ENCODE measurements around the gene PELI1.

PELI1 gene

DNA sequence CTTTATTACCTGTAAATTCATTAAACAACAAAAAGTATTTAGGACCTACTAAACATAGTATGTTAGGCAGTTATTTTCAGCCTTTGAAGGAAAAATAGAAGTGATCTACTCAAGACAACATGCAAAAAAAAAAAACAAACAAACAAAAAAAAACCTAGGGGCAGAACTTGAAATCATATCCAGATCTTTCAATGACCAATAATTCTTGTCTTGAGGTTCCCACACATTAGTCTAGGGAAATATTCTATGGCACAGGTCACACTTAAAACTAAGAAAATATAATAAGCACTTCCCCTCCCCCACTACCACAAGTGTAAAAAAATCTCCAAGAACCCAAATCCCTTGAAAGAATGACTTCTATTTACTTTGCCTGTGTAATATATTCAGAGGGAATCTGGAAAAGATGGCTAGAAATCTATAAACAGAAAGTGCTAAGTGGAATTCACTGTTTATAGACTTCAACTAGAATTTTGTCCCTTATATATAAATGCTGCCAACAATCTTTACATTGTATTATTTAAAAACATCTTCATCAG lies 3.5 kb downstream of the PELI1 start:
- no peaks in the 10 kb centered on the region for H3K36me3 ChIP-seq (ENCODE audit: insufficient read depth, low read length)
- H3K4me1 ChIP-seq (ENCODE audit: insufficient read depth, low read length), result peaks cover 15% of the 10 kb centered on the region; the same call in 1 of the 2 replicates
- H3K9me3 ChIP-seq (ENCODE audit: control insufficient read depth, insufficient read depth, low read length), result no peaks in the 10 kb centered on the region
- H3K9ac ChIP-seq (ENCODE audit: low read depth, low read length), result no peak overlapping the region

DNA sequence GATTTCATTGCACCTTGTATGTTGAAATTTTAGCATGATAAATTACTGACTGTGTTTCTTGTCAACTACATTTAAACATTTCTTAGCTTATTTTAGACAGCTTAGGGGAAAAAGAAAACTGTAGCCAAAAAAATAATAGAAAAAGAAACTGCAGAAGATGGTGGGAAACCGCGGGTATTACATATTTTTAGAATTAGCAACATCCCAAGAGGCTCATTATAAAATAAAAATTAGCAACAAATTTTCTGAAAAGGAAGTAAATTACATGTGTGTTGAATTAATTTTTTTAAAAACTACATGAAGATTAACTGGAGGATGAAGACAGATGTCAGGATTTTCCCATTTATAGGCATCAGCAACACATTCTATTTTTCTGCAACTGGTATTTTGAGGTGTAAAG lies 4.3 kb downstream of the PELI1 start:
- Histone ChIP-seq H3K9ac (ENCODE audit: low read depth, low read length) (no peak overlapping the region), H3K9me3 (ENCODE audit: control insufficient read depth, insufficient read depth, low read length) (no peaks in the 10 kb centered on the region), H3K36me3 (ENCODE audit: insufficient read depth, low read length) (no peaks in the 10 kb centered on the region), H3K4me1 (ENCODE audit: insufficient read depth, low read length) (peaks cover 11% of the 10 kb centered on the region; the same call in 1 of the 2 replicates)

DNA sequence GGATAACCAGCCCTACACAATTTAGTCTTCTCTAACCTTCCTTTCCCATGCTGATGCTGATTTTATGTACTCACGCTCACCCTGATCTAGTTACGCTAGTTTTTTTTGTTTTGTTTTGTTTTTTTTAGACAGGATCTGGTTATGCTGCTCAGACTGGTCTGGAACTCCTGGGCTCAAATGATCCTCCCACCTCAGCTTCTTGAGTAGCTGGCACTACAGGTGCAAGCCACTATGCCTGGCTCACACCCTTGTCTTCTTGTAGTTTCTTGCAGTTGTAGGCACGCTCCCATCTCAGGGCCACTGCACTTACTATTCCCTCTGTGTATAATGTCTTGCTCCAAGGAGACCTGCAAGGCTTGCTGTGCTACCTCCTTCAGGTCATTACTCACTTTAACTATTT lies 6.2 kb downstream of the PELI1 start:
- peaks cover 7% of the 10 kb centered on the region for H3K4me1 ChIP-seq (ENCODE audit: insufficient read depth, low read length)

GRCh38 chr2:64137567-64137966 lies 6.7 kb downstream of the PELI1 start:
- Histone ChIP-seq H3K9ac (ENCODE audit: low read depth, low read length) (no peak overlapping the region), H3K36me3 (ENCODE audit: insufficient read depth, low read length) (no peaks in the 10 kb centered on the region), H3K4me1 (ENCODE audit: insufficient read depth, low read length) (peaks cover 7% of the 10 kb centered on the region), H3K9me3 (ENCODE audit: control insufficient read depth, insufficient read depth, low read length) (no peaks in the 10 kb centered on the region)

More for the DNA sequence above, 6.2 kb downstream of the PELI1 start:
- Histone ChIP-seq H3K9me3 (ENCODE audit: control insufficient read depth, insufficient read depth, low read length) (no peaks in the 10 kb centered on the region), H3K36me3 (ENCODE audit: insufficient read depth, low read length) (no peaks in the 10 kb centered on the region), H3K9ac (ENCODE audit: low read depth, low read length) (no peak overlapping the region)

- peaks cover 4% of the 10 kb centered on the region for H3K4me1 ChIP-seq (ENCODE audit: insufficient read depth, low read length)
- H3K9me3 ChIP-seq (ENCODE audit: control insufficient read depth, insufficient read depth, low read length), result no peaks in the 10 kb centered on the region
- no peaks in the 10 kb centered on the region for H3K36me3 ChIP-seq (ENCODE audit: insufficient read depth, low read length)
- no peak overlapping the region for H3K9ac ChIP-seq (ENCODE audit: low read depth, low read length)
These were observed 8.8 kb downstream of the PELI1 start for GRCh38 chr2:64135421-64135820.

DNA sequence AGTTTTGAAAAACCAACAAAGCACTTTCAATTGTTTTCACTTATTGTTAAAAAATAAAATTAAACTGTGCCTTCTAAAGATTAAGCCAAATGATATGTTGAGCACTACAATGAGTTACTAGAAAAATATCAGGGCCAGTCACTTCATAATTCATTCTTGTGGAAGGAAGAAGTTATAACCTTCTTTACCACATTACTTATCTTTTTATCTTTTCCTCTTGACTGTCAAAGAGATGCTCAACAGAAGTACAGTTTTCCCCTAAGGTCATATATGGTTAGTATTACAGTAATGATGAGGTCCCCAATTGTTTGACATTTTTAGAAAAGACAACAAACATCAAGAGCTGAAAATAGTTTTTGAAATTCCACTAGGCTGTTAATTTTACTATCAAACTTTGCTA lies 9.4 kb downstream of the PELI1 start:
- no peaks in the 10 kb centered on the region for H3K9me3 ChIP-seq (ENCODE audit: control insufficient read depth, insufficient read depth, low read length)
- peaks cover 2% of the 10 kb centered on the region for H3K4me1 ChIP-seq (ENCODE audit: insufficient read depth, low read length)
- H3K9ac ChIP-seq (ENCODE audit: low read depth, low read length), result no peak overlapping the region
- no peaks in the 10 kb centered on the region for H3K36me3 ChIP-seq (ENCODE audit: insufficient read depth, low read length)

GRCh38 chr2:64133828-64134227 lies 10.4 kb downstream of the PELI1 start:
- no peaks in the 10 kb centered on the region for H3K9me3 ChIP-seq (ENCODE audit: control insufficient read depth, insufficient read depth, low read length)
- peaks cover 12% of the 10 kb centered on the region for H3K4me1 ChIP-seq (ENCODE audit: insufficient read depth, low read length)
- H3K36me3 ChIP-seq (ENCODE audit: insufficient read depth, low read length), result no peaks in the 10 kb centered on the region
- H3K9ac ChIP-seq (ENCODE audit: low read depth, low read length), result no peak overlapping the region

DNA sequence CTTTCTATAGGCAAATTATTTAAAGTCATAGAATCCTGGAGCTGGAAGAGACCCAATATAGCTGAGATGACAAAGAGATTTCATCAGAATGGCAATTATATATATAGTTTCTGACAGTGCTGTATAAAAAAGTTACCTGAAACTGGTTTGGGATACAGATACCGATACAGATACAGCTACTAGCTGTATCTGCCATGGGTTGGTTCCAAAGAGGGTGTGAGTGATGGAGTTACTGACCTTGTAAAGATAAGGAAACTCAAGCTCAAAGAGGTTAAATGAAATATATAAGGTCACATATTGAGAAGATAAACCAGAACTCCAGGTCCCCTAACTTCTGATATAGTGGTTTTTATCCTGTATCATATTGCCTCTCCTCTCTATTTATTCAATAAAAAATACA lies 10.9 kb downstream of the PELI1 start:
- H3K4me1 ChIP-seq (ENCODE audit: insufficient read depth, low read length), result peaks cover 16% of the 10 kb centered on the region
- no peaks in the 10 kb centered on the region for H3K9me3 ChIP-seq (ENCODE audit: control insufficient read depth, insufficient read depth, low read length)
- no peak overlapping the region for H3K9ac ChIP-seq (ENCODE audit: low read depth, low read length)
- H3K36me3 ChIP-seq (ENCODE audit: insufficient read depth, low read length), result no peaks in the 10 kb centered on the region

DNA sequence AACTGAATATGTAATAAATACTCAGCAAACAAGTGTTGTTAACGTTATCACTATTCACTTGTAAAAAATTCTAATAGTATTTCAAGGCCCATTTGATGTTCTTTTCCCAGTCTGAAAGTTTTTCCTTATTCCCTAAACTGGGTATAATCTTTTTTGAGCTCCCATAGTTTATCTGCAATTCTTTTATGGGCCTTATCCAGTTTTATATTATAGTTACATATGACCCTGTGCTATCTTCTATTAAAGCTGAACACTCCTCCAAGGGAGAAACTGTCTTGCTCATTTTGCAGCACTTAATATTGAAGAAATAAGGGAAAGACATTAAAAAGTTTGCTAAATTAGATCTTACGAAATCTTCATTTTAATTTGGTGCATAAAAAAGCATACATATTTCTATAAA lies 13.9 kb downstream of the PELI1 start:
- Histone ChIP-seq H3K9ac (ENCODE audit: low read depth, low read length) (no peak overlapping the region), H3K9me3 (ENCODE audit: control insufficient read depth, insufficient read depth, low read length) (no peaks in the 10 kb centered on the region), H3K36me3 (ENCODE audit: insufficient read depth, low read length) (no peaks in the 10 kb centered on the region), H3K4me1 (ENCODE audit: insufficient read depth, low read length) (peaks cover 22% of the 10 kb centered on the region)

DNA sequence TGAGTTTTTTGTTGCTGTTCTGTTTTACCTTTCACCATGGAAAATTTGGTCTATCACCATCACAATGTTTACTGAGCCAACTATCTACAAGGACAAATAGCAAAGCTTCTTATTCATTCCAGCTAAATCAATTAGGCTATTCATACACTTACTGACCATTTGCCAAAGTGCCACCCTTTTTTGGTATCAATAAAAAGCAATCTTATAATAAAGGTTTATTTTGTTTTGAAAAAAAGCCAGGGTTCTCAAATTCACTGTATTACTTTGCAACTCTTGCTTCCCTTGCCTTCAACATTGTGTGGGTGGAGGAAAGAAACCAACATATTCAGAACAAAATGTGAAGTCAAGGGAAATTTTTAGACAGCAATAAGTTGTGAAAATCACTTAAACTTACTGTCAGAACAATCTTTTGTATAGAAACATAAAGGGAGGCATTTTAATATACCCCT lies 15.3 kb downstream of the PELI1 start:
- no peak overlapping the region for H3K9ac ChIP-seq (ENCODE audit: low read depth, low read length)
- no peaks in the 10 kb centered on the region for H3K36me3 ChIP-seq (ENCODE audit: insufficient read depth, low read length)
- H3K4me1 ChIP-seq (ENCODE audit: insufficient read depth, low read length), result peaks cover 22% of the 10 kb centered on the region

GRCh38 chr2:64128406-64128805 lies 15.8 kb downstream of the PELI1 start:
- Histone ChIP-seq H3K36me3 (ENCODE audit: insufficient read depth, low read length) (no peaks in the 10 kb centered on the region), H3K4me1 (ENCODE audit: insufficient read depth, low read length) (peaks cover 22% of the 10 kb centered on the region), H3K9me3 (ENCODE audit: control insufficient read depth, insufficient read depth, low read length) (no peaks in the 10 kb centered on the region), H3K9ac (ENCODE audit: low read depth, low read length) (no peak overlapping the region)

More for the DNA sequence above, 15.3 kb downstream of the PELI1 start:
- no peaks in the 10 kb centered on the region for H3K9me3 ChIP-seq (ENCODE audit: control insufficient read depth, insufficient read depth, low read length)

DNA sequence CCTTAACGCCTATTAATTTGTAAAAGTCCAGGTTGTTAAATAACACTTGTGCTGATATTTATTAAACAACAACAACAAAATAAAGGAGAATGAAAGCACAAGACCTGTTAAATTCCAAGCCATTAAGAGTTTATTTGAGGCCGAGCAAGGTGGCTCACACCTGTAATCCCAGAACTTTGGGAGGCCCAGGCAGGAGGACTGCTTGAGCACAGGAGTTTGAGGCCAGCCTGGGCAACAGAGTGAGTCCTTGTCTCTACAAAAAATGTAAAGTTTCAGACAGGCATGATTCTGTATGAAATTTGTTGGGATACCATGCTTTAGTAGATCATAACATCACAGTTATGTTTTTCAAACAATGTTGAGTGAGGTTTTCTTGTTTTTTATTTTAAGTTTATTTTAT lies 17.1 kb downstream of the PELI1 start:
- Histone ChIP-seq H3K9me3 (ENCODE audit: control insufficient read depth, insufficient read depth, low read length) (no peaks in the 10 kb centered on the region), H3K36me3 (ENCODE audit: insufficient read depth, low read length) (no peaks in the 10 kb centered on the region), H3K9ac (ENCODE audit: low read depth, low read length) (no peak overlapping the region), H3K4me1 (ENCODE audit: insufficient read depth, low read length) (peaks cover 22% of the 10 kb centered on the region)

GRCh38 chr2:64126601-64127000 lies 17.6 kb downstream of the PELI1 start:
- no peaks in the 10 kb centered on the region for H3K36me3 ChIP-seq (ENCODE audit: insufficient read depth, low read length)
- H3K9ac ChIP-seq (ENCODE audit: low read depth, low read length), result no peak overlapping the region
- peaks cover 22% of the 10 kb centered on the region for H3K4me1 ChIP-seq (ENCODE audit: insufficient read depth, low read length)
- H3K9me3 ChIP-seq (ENCODE audit: control insufficient read depth, insufficient read depth, low read length), result no peaks in the 10 kb centered on the region

DNA sequence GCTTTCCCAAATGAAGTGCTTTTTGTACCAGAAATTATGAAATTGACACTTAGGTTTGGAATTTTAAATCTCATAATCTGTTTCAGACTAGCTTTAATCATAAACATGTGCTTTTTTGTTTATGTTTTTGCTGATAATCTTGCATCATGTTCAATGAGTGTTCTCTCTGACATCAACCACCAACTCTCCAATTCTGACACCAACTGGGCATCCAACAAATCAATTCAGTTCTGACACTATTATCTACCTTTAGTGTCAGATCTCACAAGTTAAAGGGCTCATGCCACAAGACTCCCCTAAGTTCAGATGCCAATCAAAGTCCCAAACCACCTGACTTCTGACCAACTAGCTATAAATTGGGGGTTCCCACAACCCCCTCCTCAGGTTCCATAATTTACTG lies 19.6 kb downstream of the PELI1 start:
- H3K4me1 ChIP-seq (ENCODE audit: insufficient read depth, low read length), result peaks cover 18% of the 10 kb centered on the region
- no peaks in the 10 kb centered on the region for H3K36me3 ChIP-seq (ENCODE audit: insufficient read depth, low read length)
- no peak overlapping the region for H3K9ac ChIP-seq (ENCODE audit: low read depth, low read length)
- no peaks in the 10 kb centered on the region for H3K9me3 ChIP-seq (ENCODE audit: control insufficient read depth, insufficient read depth, low read length)

GRCh38 chr2:64124168-64124567 lies 20.1 kb downstream of the PELI1 start:
- no peaks in the 10 kb centered on the region for H3K36me3 ChIP-seq (ENCODE audit: insufficient read depth, low read length)
- no peak overlapping the region for H3K9ac ChIP-seq (ENCODE audit: low read depth, low read length)
- H3K4me1 ChIP-seq (ENCODE audit: insufficient read depth, low read length), result peaks cover 14% of the 10 kb centered on the region
- H3K9me3 ChIP-seq (ENCODE audit: control insufficient read depth, insufficient read depth, low read length), result no peaks in the 10 kb centered on the region

GRCh38 chr2:64123740-64124139 lies 20.5 kb downstream of the PELI1 start:
- Histone ChIP-seq H3K9me3 (ENCODE audit: control insufficient read depth, insufficient read depth, low read length) (no peaks in the 10 kb centered on the region), H3K36me3 (ENCODE audit: insufficient read depth, low read length) (no peaks in the 10 kb centered on the region), H3K9ac (ENCODE audit: low read depth, low read length) (no peak overlapping the region), H3K4me1 (ENCODE audit: insufficient read depth, low read length) (peaks cover 10% of the 10 kb centered on the region; the same call in 1 of the 2 replicates)

All from ES-I3 (cell line).